Prostate gland (tissue), 2 donors: ENCODE data around the gene ZBTB16. TPM values are rescaled to one million over a fixed set of nuclear protein-coding genes. Genes with fewer than 3 reads are reported as not detected.
A peak's percentile ranks its signal among the peaks of the same experiment; 100 is the strongest.

Source experiments
- DNase-seq: peaks from one replicate; pipeline ENCODE4 v3.0.0-alpha.2; 2019; ENCODE audit warnings: low spot score
- H3K27ac ChIP-seq, 2 donors: fragments of 200-600 bp; sonication (generic); 2 replicates each; pipeline ENCODE4 v1.5.1; 2017 to 2019
- H3K27me3 ChIP-seq: fragments of 200-600 bp; sonication (generic); replicated peaks from 2 replicates; pipeline ENCODE4 v1.5.1; 2019; ENCODE audit not compliant: insufficient read depth
- H3K36me3 ChIP-seq, 2 donors: fragments of 200-600 bp; sonication (generic); 1 replicate in 1 of 2; 2 replicates in 1 of 2; pipeline versions ENCODE4 v1.5.1 to v1.8.1; 2017 to 2019
- H3K4me1 ChIP-seq: fragments of 200-600 bp; sonication (generic); replicated peaks from 2 replicates; pipeline ENCODE4 v1.5.1; 2019
- H3K4me3 ChIP-seq, 2 donors: fragments of 200-600 bp; sonication (generic); 2 replicates each; pipeline ENCODE4 v1.5.1; 2017 to 2019
- H3K9me3 ChIP-seq: fragments of 200-600 bp; sonication (generic); 2 replicates; pipeline ENCODE4 v1.5.1; 2017
- CTCF ChIP-seq, 4 experiments: fragments of 200-600 bp in 2 of 4; fragments of 450-650 bp in 2 of 4; sonication (generic) in 2 of 4; IDR thresholded peaks; 1 replicate in 3 of 4; 2 replicates in 1 of 4; pipeline ENCODE4 v1.5.1; 2016 to 2019; ENCODE audit warnings: antibody characterized with exemption in 4 of 4, mild to moderate bottlenecking in 2 of 4, moderate library complexity in 2 of 4
- POLR2A ChIP-seq: fragments of 450-650 bp; IDR thresholded peaks from one replicate; pipeline ENCODE4 v1.6.1; 2016; ENCODE audit warnings: antibody characterized with exemption, mild to moderate bottlenecking
- POLR2AphosphoS5 ChIP-seq: sonication (generic); formaldehyde crosslinking; IDR thresholded peaks from one replicate; pipeline ENCODE4 v1.6.1; 2017; ENCODE audit warnings: antibody characterized with exemption
- WGBS: methylation state at CpG from one replicate; pipeline ENCODE4 v1.1.5; 2018; 5-methylcytosine and 5-hydroxymethylcytosine counted together
- intact Hi-C: fragments of 100-400 bp; cut with DNase I; formaldehyde crosslinking; loops from one replicate; pipeline ENCODE4 v1.14.2; 2022
- total RNA-seq, 2 donors: library from RNA; depleted of rRNA; stranded (reverse); fragments of >200 nt; gene quantifications; one replicate each; pipeline ENCODE4 v1.1.0, GENCODE V29; 2016

Gene ZBTB16
- total RNA-seq, 2 donors from 2014 or later: 171 to 230 TPM

- DNase-seq: no peak
- intact Hi-C loops: no loop called here
- Histone ChIP-seq H3K27me3 (no peaks in the 10 kb centered on the region), H3K36me3 (no peaks in the 10 kb centered on the region), H3K4me1 (no peaks in the 10 kb centered on the region), H3K27ac (no peak overlapping the region), H3K4me3 (no peak overlapping the region), H3K9me3 (no peaks in the 10 kb centered on the region)
- 42% methylated on average over 15 of the region's 15 CpGs for WGBS
- TF ChIP-seq CTCF (IDR thresholded peaks at IDR 0.05): no peak
- no peak for TF ChIP-seq POLR2A
- no peak for TF ChIP-seq POLR2AphosphoS5
Measured at GRCh38 chr11:114050258-114050927, 9.1 kb upstream of the ZBTB16 start.

GRCh38 chr11:114051558-114051957 lies 8.0 kb upstream of the ZBTB16 start:
- intact Hi-C loops: no loop called here
- Histone ChIP-seq H3K9me3 (no peaks in the 10 kb centered on the region), H3K36me3 (no peaks in the 10 kb centered on the region), H3K27me3 (no peaks in the 10 kb centered on the region), H3K27ac (no peak overlapping the region), H3K4me1 (no peaks in the 10 kb centered on the region), H3K4me3 (no peak overlapping the region)
- no peak for TF ChIP-seq POLR2AphosphoS5
- no peak for TF ChIP-seq POLR2A
- TF ChIP-seq CTCF (IDR thresholded peaks at IDR 0.05): no peak
- WGBS: 91% methylated on average over 4 of the region's 4 CpGs
- no peak for DNase-seq

GRCh38 chr11:114052160-114052559 lies 7.4 kb upstream of the ZBTB16 start:
- Histone ChIP-seq H3K9me3 (no peaks in the 10 kb centered on the region), H3K27ac (peak overlapping the region in 1 of 2 donors; percentile 17), H3K36me3 (no peaks in the 10 kb centered on the region), H3K27me3 (no peaks in the 10 kb centered on the region), H3K4me1 (no peaks in the 10 kb centered on the region), H3K4me3 (no peak overlapping the region)
- peak; percentile 62 for TF ChIP-seq POLR2AphosphoS5
- no peak for TF ChIP-seq CTCF (IDR thresholded peaks at IDR 0.05)
- intact Hi-C loops: no loop called here
- 56% methylated on average over 5 of the region's 5 CpGs for WGBS
- no peak for DNase-seq

- TF ChIP-seq POLR2A (no peak), POLR2AphosphoS5 (no peak), CTCF (IDR thresholded peaks at IDR 0.05) (no peak)
- intact Hi-C loops: no loop called here
- no peak overlapping the region for H3K4me3 ChIP-seq
- 87% methylated on average over 2 of the region's 2 CpGs for WGBS
- no peaks in the 10 kb centered on the region for H3K36me3 ChIP-seq
- H3K9me3 ChIP-seq: no peaks in the 10 kb centered on the region
- no peak overlapping the region for H3K27ac ChIP-seq
- no peak for DNase-seq
- no peaks in the 10 kb centered on the region for H3K27me3 ChIP-seq
- no peaks in the 10 kb centered on the region for H3K4me1 ChIP-seq
Measured at GRCh38 chr11:114053406-114053805, 6.1 kb upstream of the ZBTB16 start.

- no peak overlapping the region for H3K27ac ChIP-seq
- H3K4me3 ChIP-seq: no peak overlapping the region
- intact Hi-C loops: no loop called here
- no peak for TF ChIP-seq POLR2AphosphoS5
- no peak for TF ChIP-seq CTCF (IDR thresholded peaks at IDR 0.05)
- TF ChIP-seq POLR2A: no peak
- no peaks in the 10 kb centered on the region for H3K4me1 ChIP-seq
- no peaks in the 10 kb centered on the region for H3K27me3 ChIP-seq
- DNase-seq: no peak
- no peaks in the 10 kb centered on the region for H3K36me3 ChIP-seq
- 75% methylated on average over 3 of the region's 3 CpGs for WGBS
- no peaks in the 10 kb centered on the region for H3K9me3 ChIP-seq
Measured at GRCh38 chr11:114054806-114055205, 4.7 kb upstream of the ZBTB16 start.
